ENCODE data around the gene NRROS. TPM values are rescaled to one million over a fixed set of nuclear protein-coding genes. Genes with fewer than 3 reads are reported as not detected.
A peak's percentile ranks its signal among the peaks of the same experiment; 100 is the strongest.

Gene NRROS
- total RNA-seq, 6 experiments from 2014 or later, result 0.07 to 0.23 (median 0.13) TPM; not detected in 1

DNA sequence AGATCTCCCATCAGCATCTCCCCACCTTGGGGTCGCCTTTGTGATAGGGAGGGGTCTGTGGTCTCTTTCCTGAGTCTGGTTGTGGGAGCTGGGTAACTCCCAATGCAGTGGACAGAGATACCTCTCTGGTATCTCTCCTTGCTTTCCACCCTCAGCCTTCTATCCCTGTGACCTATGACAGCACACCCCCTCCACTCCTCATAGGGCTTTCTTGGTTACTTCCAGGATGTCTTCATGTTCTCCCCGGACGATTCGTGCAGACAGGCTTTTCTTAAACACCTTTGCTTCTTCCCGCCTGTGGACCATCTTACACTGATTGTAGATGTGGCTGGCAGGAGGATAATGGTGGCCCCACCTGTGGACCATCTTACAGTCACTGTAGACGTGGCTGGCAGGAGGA lies 14.2 kb upstream of the NRROS start:
- H3K36me3 Mint-ChIP-seq (ENCODE audit: low read depth), result no peaks in the 10 kb centered on the region
- no peaks in the 10 kb centered on the region for H3K9me3 Mint-ChIP-seq
- DNase-seq, result no peak
- H3K27me3 Mint-ChIP-seq (ENCODE audit: insufficient read depth), result peaks cover 7% of the 10 kb centered on the region
- H3K4me1 Mint-ChIP-seq (ENCODE audit: low read depth), result peaks cover 15% of the 10 kb centered on the region
- TF ChIP-seq, protein P1, sequence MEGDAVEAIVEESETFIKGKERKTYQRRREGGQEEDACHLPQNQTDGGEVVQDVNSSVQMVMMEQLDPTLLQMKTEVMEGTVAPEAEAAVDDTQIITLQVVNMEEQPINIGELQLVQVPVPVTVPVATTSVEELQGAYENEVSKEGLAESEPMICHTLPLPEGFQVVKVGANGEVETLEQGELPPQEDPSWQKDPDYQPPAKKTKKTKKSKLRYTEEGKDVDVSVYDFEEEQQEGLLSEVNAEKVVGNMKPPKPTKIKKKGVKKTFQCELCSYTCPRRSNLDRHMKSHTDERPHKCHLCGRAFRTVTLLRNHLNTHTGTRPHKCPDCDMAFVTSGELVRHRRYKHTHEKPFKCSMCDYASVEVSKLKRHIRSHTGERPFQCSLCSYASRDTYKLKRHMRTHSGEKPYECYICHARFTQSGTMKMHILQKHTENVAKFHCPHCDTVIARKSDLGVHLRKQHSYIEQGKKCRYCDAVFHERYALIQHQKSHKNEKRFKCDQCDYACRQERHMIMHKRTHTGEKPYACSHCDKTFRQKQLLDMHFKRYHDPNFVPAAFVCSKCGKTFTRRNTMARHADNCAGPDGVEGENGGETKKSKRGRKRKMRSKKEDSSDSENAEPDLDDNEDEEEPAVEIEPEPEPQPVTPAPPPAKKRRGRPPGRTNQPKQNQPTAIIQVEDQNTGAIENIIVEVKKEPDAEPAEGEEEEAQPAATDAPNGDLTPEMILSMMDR (IDR thresholded peaks at IDR 0.05), result no peak
- no peak overlapping the region for H3K27ac Mint-ChIP-seq
- H3K4me3 Mint-ChIP-seq, result no peak overlapping the region

DNA sequence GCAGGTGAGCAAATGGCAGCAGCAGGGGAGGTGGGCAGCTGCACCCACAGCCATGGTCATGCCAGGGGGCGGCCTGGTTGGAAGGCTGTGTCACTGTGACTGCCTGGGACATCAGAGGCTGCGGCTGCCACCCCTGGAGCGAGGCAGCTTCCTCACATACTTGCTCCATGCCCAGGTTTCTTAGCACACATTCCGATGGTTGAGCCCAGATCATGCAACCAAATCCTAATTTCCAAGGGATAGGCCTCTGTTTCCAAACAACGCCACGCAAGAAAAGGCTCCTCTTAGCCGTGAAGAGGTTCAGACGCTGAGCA lies 11.6 kb upstream of the NRROS start:
- no peak overlapping the region for H3K4me3 Mint-ChIP-seq
- no peak for DNase-seq
- TF ChIP-seq, protein P1 (IDR thresholded peaks at IDR 0.05), result no peak
- no peaks in the 10 kb centered on the region for H3K36me3 Mint-ChIP-seq (ENCODE audit: low read depth)
- no peak overlapping the region for H3K27ac Mint-ChIP-seq
- H3K27me3 Mint-ChIP-seq (ENCODE audit: insufficient read depth), result peaks cover 7% of the 10 kb centered on the region
- H3K9me3 Mint-ChIP-seq, result no peaks in the 10 kb centered on the region
- H3K4me1 Mint-ChIP-seq (ENCODE audit: low read depth), result peaks cover 26% of the 10 kb centered on the region

DNA sequence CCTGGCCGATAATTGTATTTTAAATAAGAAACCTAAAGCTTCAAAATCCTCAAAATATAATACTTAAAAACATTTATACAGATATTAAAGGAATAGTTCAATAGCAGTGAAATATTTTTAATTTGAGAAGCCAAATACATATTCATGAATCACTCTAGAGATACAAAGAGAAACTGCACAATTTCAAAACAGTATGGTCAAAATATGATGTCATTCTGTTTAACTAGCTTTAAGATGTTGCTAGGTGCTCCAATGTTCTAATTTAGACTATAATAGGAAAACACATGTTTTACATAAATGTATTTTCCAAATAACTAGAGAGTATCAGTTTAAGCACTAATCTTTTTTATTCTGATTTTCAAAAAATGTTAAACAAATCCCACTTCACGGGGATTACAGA lies 10.3 kb upstream of the NRROS start:
- Mint-ChIP-seq H3K9me3 (no peaks in the 10 kb centered on the region), H3K36me3 (ENCODE audit: low read depth) (no peaks in the 10 kb centered on the region), H3K4me1 (ENCODE audit: low read depth) (peaks cover 26% of the 10 kb centered on the region), H3K27ac (no peak overlapping the region), H3K4me3 (no peak overlapping the region), H3K27me3 (ENCODE audit: insufficient read depth) (peaks cover 6% of the 10 kb centered on the region)
- TF ChIP-seq, protein P1 (IDR thresholded peaks at IDR 0.05), result no peak
- no peak for DNase-seq

DNA sequence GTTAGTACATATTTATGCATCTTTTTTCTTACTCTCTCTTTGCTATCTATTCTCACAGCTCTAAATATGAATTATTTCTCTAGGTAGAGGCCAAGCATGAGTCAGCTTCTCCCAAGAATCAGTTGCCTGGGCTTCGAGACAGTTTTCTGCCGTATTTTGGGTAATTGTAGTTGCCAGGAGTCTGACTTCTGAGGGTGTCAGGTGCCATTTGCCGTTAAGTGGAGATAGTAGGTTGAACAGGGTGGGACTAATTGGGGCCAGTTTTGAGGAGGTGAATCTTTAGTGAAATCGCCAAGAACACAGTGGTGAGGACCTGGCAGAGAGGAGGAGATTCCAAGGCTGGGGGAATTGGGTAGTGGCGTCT lies 7.8 kb upstream of the NRROS start:
- Mint-ChIP-seq H3K27me3 (ENCODE audit: insufficient read depth) (peaks cover 5% of the 10 kb centered on the region), H3K4me1 (ENCODE audit: low read depth) (peaks cover 28% of the 10 kb centered on the region), H3K36me3 (ENCODE audit: low read depth) (no peaks in the 10 kb centered on the region), H3K9me3 (no peaks in the 10 kb centered on the region), H3K27ac (peak overlapping the region; percentile 70), H3K4me3 (peak overlapping the region; percentile 82)
- no peak for DNase-seq
- TF ChIP-seq, protein P1 (IDR thresholded peaks at IDR 0.05), result no peak

DNA sequence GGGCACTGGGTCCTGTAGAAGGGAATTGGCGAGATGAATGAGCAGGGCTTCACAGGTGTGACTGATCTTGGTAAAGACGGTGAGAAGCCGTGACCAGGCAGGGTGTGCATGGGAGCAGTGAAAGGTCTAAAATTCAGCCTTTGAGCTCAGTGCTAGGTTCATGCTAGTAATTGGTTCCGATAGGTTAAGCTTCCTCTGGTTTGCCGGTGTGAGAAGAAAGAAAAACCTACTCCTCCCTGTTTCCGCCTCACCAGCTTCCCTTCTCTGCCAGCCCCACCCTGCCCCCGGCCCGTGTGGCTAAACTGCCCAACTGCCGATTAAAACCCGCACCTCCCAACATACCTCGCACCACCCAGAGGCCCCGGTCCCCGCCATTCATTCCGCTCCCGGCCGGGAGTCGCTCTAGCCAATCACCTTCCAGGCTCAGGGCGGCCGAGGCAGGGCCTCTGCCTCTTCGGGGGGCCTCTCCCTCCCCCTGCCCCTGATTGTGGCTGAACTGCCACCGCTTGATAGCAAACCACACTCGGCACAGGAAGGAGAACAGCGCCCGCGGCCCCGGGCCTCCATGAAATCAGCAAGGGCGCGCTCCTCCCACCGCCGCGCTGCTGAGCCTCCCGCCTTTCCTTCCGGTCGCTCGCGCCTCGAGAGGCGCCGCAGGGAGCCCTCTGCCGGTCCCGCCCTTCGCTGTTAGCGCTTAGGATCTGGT lies 7.3 kb upstream of the NRROS start:
- H3K36me3 Mint-ChIP-seq (ENCODE audit: low read depth), result no peaks in the 10 kb centered on the region
- H3K9me3 Mint-ChIP-seq, result no peaks in the 10 kb centered on the region
- peak; percentile 48 for DNase-seq
- peaks cover 5% of the 10 kb centered on the region for H3K27me3 Mint-ChIP-seq (ENCODE audit: insufficient read depth)
- peak overlapping the region; percentile 70 for H3K27ac Mint-ChIP-seq
- peak overlapping the region; percentile 82 for H3K4me3 Mint-ChIP-seq
- TF ChIP-seq, protein P1 (IDR thresholded peaks at IDR 0.05), result peak; percentile 52; the same call in 1 of the 2 replicates
- peaks cover 28% of the 10 kb centered on the region for H3K4me1 Mint-ChIP-seq (ENCODE audit: low read depth)
